Measurements from ENCODE around the gene SLC12A7.
"Not testable (repeated sequence)": the region's sequence is repeated elsewhere in the genome, so short reads cannot be mapped to it uniquely, and the experiment has no call there.

Gene SLC12A7

DNA sequence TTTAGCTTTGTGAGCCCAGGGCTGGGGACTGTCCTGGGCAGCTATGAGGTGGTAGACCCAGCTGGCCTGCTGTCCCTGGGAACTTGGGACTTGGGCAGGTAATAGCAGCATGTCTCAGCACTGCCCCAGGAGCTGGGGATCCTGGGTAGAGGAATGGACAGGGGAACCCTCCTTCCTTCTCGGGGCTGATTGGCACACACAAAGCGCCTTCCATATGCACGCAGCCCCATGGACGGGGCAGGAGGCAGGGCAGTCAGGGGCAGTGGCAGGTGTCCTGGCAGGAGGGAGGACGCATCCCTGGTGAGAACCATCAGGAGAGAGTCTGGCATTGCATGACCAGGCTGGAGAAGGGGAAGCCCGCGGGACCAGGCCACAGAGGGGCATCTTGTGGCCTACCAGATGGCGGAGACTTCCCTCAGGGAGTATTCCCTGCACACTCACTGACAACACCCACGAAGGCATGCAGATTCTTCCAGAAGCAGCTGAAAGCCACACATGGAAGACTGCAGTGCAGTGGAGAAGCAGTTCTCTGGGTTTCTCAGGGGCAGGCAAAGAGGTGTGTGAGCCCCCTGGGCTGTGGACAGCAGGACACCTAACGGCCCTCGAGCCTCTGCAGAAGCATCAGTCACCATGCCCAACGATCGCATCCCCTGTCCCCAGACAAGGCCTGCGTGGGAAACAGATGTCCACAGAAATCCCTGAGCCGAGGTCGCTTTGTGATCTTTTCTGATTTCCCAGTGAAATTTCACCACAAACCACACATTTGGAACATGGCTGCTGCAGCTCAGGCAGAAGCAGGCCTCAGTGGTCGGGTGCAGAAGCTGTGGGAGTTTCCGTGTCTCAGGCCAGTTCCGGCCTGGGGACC is 110.2 kb downstream of the SLC12A7 start:
- DNase-seq, result no peak

DNA sequence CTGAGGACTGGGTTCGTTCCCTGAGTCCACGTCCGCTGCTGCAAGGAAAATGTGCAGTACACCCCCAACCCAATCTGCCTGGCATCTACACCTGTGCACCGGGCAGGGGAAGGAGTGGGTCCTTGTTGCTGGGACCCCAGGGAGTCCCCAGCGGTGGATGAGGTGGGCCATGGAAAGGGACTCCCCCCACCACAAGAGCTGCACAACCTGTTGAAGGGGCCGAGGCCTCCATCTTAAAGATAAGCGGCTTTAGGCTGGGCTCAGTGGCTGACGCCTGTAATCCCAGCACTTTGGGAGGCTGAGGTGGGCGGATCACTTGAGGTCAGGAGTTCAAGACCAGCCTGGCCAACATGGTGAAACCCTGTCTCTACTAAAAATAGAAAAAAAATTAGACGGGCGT is 111.0 kb downstream of the SLC12A7 start:
- DNase-seq, result not testable (repeated sequence)

All from fibroblast of skin of right quadriceps (primary cell).